Spleen (tissue), 11 donors: ENCODE data around the gene ICAM2. TPM values are rescaled to one million over a fixed set of nuclear protein-coding genes. Genes with fewer than 3 reads are reported as not detected.
"Not testable (repeated sequence)": the region's sequence is repeated elsewhere in the genome, so short reads cannot be mapped to it uniquely, and the experiment has no call there.

Experiments used
- DNase-seq: peaks from one replicate; pipeline ENCODE4 v3.0.0-alpha.2; 2020
- H3K27ac ChIP-seq, 8 donors: fragments of 200-600 bp; sonication (generic) in 7 of 8; 1 replicate in 4 of 8; 2 replicates in 4 of 8; pipeline versions ENCODE4 v1.5.0 to v1.8.0; 2016 to 2021; ENCODE audit warnings: inconsistent platforms in 4 of 8, mild to moderate bottlenecking in 4 of 8, moderate library complexity in 1 of 8
- H3K27me3 ChIP-seq, 7 donors: fragments of 200-600 bp; sonication (generic) in 6 of 7; replicated peaks in 1 of 7; 1 replicate in 4 of 7; 2 replicates in 3 of 7; pipeline versions ENCODE4 v1.5.0 to v1.8.0; 2016 to 2021; ENCODE audit warnings: inconsistent platforms in 3 of 7, mild to moderate bottlenecking in 1 of 7
- H3K36me3 ChIP-seq, 6 donors: fragments of 200-600 bp; sonication (generic) in 5 of 6; 1 replicate in 4 of 6; 2 replicates in 2 of 6; pipeline versions ENCODE4 v1.5.0 to v1.8.0; 2016 to 2021; ENCODE audit warnings: inconsistent platforms in 2 of 6
- H3K4me1 ChIP-seq, 6 donors: fragments of 200-600 bp; sonication (generic) in 5 of 6; 1 replicate in 3 of 6; 2 replicates in 3 of 6; pipeline versions ENCODE4 v1.5.0 to v1.8.0; 2016 to 2021; ENCODE audit warnings: inconsistent platforms in 3 of 6
- H3K4me3 ChIP-seq, 8 donors: fragments of 200-600 bp; sonication (generic) in 7 of 8; 1 replicate in 4 of 8; 2 replicates in 4 of 8; pipeline versions ENCODE4 v1.5.0 to v1.8.0; 2016 to 2021; ENCODE audit warnings: inconsistent platforms in 4 of 8, mild to moderate bottlenecking in 4 of 8, moderate library complexity in 2 of 8
- H3K9me3 ChIP-seq, 8 donors: fragments of 200-600 bp; sonication (generic) in 7 of 8; 1 replicate in 4 of 8; 2 replicates in 4 of 8; pipeline versions ENCODE4 v1.5.0 to v1.8.0; 2016 to 2021; ENCODE audit warnings: inconsistent platforms in 4 of 8
- POLR2A ChIP-seq, 3 donors: fragments of 450-650 bp; IDR thresholded peaks; one replicate each; pipeline ENCODE4 v1.5.1; 2017; ENCODE audit warnings: antibody characterized with exemption in 3 of 3, mild to moderate bottlenecking in 1 of 3
- POLR2AphosphoS5 ChIP-seq, 3 donors: sonication (generic); formaldehyde crosslinking; IDR thresholded peaks; one replicate each; pipeline ENCODE4 v1.5.1; 2017; ENCODE audit warnings: antibody characterized with exemption in 3 of 3
- WGBS, 5 donors: extraction: QIAGEN DNeasy Blood & Tissue Kit in 3 of 5; methylation state at CpG; one replicate each; pipeline versions ENCODE4 v1.1.5 to v1.1.7; 2013 to 2018; 5-methylcytosine and 5-hydroxymethylcytosine counted together
- intact Hi-C: fragments of 100-400 bp; cut with DNase I; formaldehyde crosslinking; loops from one replicate; pipeline ENCODE4 v1.15.0; 2023; ENCODE audit warnings: low total_unique reads
- polyA plus RNA-seq, 3 donors: library from polyadenylated mRNA; stranded (reverse); fragments of 200-250 nt; gene quantifications; one replicate each; pipeline ENCODE4 v1.2.1, GENCODE V29; 2013
- total RNA-seq, 7 donors: library from RNA; depleted of rRNA in 3 of 7; stranded (reverse); fragments of >200 nt in 3 of 7; fragmentation: NEBNext Ultra II Directional in 4 of 7; extraction: Animal tissue kit (Norgen Biotek cat#: 25700) in 4 of 7; gene quantifications; one replicate each; pipeline versions ENCODE4 v1.1.0 to v1.2.1, GENCODE V29; 2016 to 2021
- TF ChIP-seq, protein P1 (sequence below), 11 experiments: fragments of 200-600 bp in 7 of 11; fragments of 450-650 bp in 4 of 11; sonication (generic) in 4 of 11; IDR thresholded peaks in 8 of 11; conservative IDR thresholded peaks in 3 of 11; 1 replicate in 7 of 11; 2 replicates in 4 of 11; pipeline versions ENCODE4 v1.4.0 to v1.8.0; 2016 to 2021; ENCODE audit warnings: antibody characterized with exemption in 11 of 11, inconsistent platforms in 4 of 11, mild to moderate bottlenecking in 1 of 11
- donor health status: healthy with polysubstance abuse.
- donor health status: DM: no; HTN: no; CAD: no; lungs with moderate emphysema.
- donor health status: DM: no; HTN: no; CAD: no.
- donor health status: Bipolar disorder and iron deficiency.
- donor health status: healthy.
- donor health status: DM: no; HTN: no; CAD: no.
- donor health status: DM: yes; HTN: yes; CAD: no.

ICAM2 gene
- total and polyA plus RNA-seq, 10 donors = 79.2 to 412 (median 173) TPM

DNA sequence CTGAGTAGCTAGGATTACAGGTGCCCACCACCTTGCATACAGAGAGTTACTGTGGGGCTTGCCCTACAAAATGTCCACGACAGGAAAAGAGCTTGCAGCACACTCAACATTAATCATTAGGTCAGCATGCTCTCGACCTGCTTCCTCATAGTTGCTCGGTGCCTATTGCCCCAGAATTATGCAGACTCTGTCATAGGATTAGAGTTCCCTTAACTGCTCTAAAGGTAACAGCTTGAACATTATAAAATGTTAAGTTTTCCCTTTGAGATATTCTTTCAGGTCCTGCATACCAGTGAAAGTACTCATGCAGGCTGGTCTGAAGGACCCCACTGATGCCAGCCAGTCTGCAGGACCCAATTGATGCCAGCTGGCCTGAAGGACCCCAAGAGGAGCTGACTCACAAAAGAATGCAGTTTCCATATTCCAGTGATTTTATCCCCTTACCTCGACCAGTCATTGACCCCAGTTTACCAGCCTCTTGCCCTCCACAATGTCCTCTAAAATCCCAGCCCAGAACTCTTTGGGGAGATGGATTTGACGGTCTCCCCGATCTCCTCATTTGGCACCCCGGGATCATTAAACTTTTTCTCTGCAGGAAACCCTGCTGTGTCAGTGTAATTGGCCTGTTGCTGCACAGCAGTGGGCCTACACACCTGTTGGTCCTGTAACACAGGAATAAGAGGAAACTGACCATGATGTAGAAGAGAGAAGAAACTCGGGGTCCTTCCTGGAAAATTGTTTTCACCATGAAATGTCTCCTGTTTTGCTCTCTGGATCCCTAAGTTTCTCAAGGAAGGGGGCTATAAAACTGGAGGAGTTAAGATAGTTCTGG is 10.6 kb downstream of the ICAM2 start:
- TF ChIP-seq POLR2A (IDR thresholded peaks at IDR 0.05) (no peak), POLR2AphosphoS5 (IDR thresholded peaks at IDR 0.05) (peak in 1 of 3 donors; percentile 54)

DNA sequence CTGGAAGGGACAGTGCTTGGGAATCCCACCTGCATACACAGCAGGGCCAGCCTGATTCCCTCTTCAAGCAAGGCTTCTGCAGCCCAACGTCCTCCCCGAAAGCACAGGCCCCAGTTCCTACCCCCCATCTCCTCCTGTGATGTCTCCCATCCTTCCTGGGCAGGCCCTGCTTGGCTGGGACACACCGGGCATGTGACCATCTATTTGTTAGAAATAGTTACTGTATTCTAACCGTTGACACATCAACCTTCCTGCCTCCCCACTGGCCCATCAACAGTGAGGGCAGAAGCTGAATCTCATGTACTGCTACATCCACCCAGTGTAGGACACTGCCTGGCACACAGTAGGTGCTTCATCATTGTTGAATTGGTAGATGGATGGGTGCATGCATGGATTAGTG is 11.6 kb downstream of the ICAM2 start:
- Histone ChIP-seq H3K9me3 (no peaks in the 10 kb centered on the region), H3K4me1 (peaks cover 32 to 100% (median 75%) of the 10 kb centered on the region in 6 donors), H3K4me3 (no peak overlapping the region), H3K27me3 (no peaks in the 10 kb centered on the region), H3K36me3 (peaks cover 0 to 70% (median 18%) of the 10 kb centered on the region in 6 donors), H3K27ac (peak overlapping the region in 7 of 8 donors; percentile 56 to 89 (median 83))
- no peak for DNase-seq
- TF ChIP-seq POLR2AphosphoS5 (IDR thresholded peaks at IDR 0.05) = peak in 1 of 3 donors; percentile 11
- TF ChIP-seq, protein P1, sequence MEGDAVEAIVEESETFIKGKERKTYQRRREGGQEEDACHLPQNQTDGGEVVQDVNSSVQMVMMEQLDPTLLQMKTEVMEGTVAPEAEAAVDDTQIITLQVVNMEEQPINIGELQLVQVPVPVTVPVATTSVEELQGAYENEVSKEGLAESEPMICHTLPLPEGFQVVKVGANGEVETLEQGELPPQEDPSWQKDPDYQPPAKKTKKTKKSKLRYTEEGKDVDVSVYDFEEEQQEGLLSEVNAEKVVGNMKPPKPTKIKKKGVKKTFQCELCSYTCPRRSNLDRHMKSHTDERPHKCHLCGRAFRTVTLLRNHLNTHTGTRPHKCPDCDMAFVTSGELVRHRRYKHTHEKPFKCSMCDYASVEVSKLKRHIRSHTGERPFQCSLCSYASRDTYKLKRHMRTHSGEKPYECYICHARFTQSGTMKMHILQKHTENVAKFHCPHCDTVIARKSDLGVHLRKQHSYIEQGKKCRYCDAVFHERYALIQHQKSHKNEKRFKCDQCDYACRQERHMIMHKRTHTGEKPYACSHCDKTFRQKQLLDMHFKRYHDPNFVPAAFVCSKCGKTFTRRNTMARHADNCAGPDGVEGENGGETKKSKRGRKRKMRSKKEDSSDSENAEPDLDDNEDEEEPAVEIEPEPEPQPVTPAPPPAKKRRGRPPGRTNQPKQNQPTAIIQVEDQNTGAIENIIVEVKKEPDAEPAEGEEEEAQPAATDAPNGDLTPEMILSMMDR (IDR thresholded peaks at IDR 0.05 in 8 of 11, conservative IDR thresholded peaks at IDR 0.05 in 3 of 11) = no peak
- TF ChIP-seq POLR2A (IDR thresholded peaks at IDR 0.05) = no peak
- intact Hi-C loops = no loop called here
- 33 to 52% (median 46%) methylated on average over 4 of the region's 4 CpGs for WGBS, 5 donors

More for the DNA sequence above, 10.6 kb downstream of the ICAM2 start:
- Histone ChIP-seq H3K27ac (peak overlapping the region in 6 of 8 donors; percentile 60 to 89 (median 84)), H3K27me3 (no peaks in the 10 kb centered on the region), H3K4me3 (no peak overlapping the region), H3K4me1 (peaks cover 34 to 100% (median 78%) of the 10 kb centered on the region in 6 donors), H3K9me3 (no peaks in the 10 kb centered on the region), H3K36me3 (peaks cover 0 to 61% (median 9%) of the 10 kb centered on the region in 6 donors)
- WGBS, 5 donors = 54 to 67% (median 57%) methylated on average over 8 of the region's 8 CpGs
- intact Hi-C loops = no loop called here
- no peak for DNase-seq

DNA sequence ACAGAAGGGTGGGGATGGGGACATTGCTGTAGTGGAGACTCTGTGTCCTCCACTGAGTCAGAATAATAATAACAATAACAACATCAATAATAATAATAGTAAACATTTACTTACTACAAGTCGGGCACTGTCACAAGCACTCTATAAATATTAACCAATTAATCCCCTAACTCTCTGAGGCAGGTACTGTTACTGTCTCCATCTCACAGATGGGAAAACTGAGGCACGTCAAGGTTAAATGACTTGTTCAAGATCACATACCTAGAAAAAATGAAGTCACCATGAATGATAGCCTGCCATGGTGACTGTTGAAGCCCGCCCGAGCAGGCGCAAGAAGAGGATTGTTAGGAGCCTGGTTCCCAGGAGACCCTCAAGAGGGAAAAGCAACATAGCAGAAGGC is 12.1 kb downstream of the ICAM2 start:
- H3K27me3 ChIP-seq = no peaks in the 10 kb centered on the region
- TF ChIP-seq, protein P1 (IDR thresholded peaks at IDR 0.05 in 8 of 11, conservative IDR thresholded peaks at IDR 0.05 in 3 of 11) = no peak
- TF ChIP-seq POLR2AphosphoS5 (IDR thresholded peaks at IDR 0.05) (no peak), POLR2A (IDR thresholded peaks at IDR 0.05) (no peak)
- WGBS, 5 donors = 77 to 87% (median 78%) methylated on average over 5 of the region's 5 CpGs
- H3K4me3 ChIP-seq = no peak overlapping the region
- H3K9me3 ChIP-seq = no peaks in the 10 kb centered on the region
- peaks cover 31 to 100% (median 73%) of the 10 kb centered on the region in 6 donors for H3K4me1 ChIP-seq
- H3K36me3 ChIP-seq = peaks cover 0 to 75% (median 23%) of the 10 kb centered on the region in 6 donors
- intact Hi-C loops = no loop called here
- no peak for DNase-seq
- peak overlapping the region; percentile 17 to 89 (median 74) for H3K27ac ChIP-seq

DNA sequence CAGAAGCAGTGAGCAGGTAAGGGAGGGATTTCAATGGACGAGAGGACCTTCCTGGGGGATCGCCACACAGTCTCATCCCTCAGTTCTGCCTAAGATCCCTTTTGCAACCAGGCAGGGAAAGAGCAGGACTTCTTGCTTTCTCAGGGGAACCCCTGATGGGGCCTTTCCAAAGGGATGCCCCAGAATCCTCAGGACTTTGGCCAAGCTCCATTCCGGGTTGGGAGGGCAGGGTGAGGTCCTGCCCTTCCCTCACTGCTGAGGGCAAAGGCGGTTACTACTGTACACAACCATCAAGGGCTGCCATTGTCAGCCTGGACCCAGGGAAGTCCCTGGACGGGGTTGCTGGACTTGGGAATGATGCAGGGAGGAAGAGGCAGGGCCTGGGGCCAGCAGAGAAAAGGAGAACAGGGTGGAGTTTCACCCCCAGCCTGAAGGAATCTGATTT is 12.6 kb downstream of the ICAM2 start:
- peak overlapping the region; percentile 17 to 89 (median 74) for H3K27ac ChIP-seq
- no peaks in the 10 kb centered on the region for H3K27me3 ChIP-seq
- TF ChIP-seq, protein P1 (IDR thresholded peaks at IDR 0.05 in 8 of 11, conservative IDR thresholded peaks at IDR 0.05 in 3 of 11) = no peak
- no peak for TF ChIP-seq POLR2A (IDR thresholded peaks at IDR 0.05)
- TF ChIP-seq POLR2AphosphoS5 (IDR thresholded peaks at IDR 0.05) = peak in 2 of 3 donors; percentile 66 to 69
- peaks cover 31 to 100% (median 71%) of the 10 kb centered on the region in 6 donors for H3K4me1 ChIP-seq
- no peak overlapping the region for H3K4me3 ChIP-seq
- intact Hi-C loops = no loop called here
- peaks cover 0 to 80% (median 28%) of the 10 kb centered on the region in 6 donors for H3K36me3 ChIP-seq
- DNase-seq = no peak
- no peaks in the 10 kb centered on the region for H3K9me3 ChIP-seq
- WGBS, 5 donors = 60 to 78% (median 68%) methylated on average over 5 of the region's 5 CpGs

DNA sequence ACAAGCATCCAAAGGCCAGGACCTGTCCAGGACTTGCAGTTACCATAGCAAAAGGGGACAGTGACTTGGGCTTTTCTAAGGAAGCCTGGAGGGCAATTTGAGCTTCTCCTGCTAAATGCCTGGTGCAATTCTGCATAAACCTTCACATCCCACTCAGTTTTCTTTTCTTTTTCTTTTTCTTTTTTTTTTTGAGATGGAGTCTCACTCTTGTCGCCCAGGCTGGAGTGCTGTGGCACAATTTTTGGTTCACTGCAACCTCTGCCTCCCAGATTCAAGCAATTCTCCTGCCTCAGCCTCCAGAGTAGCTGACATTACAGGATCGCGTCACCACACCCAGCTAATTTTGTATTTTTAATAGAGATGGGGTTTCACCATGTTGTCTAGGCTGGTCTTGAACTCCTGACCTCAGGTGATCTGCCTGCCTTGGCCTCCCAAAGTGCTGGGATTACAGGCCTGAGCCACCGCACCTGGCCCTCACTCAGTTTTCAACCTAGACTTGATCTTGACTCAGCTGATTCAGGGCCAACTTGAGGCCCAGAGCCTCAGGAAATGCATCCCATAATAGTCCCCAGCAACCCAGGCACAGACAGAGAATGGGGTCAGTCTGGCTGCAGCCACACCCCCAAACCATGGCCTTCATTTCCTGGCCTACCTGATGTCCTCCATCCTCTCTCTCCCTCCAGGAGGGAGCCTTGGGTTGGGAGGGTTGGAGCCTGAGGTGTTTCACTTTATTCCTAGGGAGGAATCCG is 13.2 kb downstream of the ICAM2 start:
- H3K4me3 ChIP-seq, H3K9me3 ChIP-seq, intact Hi-C loops, H3K27me3 ChIP-seq: not testable (repeated sequence)
- peak overlapping the region; percentile 10 to 89 (median 74) for H3K27ac ChIP-seq
- H3K36me3 ChIP-seq = peaks cover 0 to 84% (median 33%) of the 10 kb centered on the region in 6 donors
- WGBS, 5 donors = 74 to 88% (median 85%) methylated on average over 5 of the region's 5 CpGs
- DNase-seq = peak; percentile 47
- peaks cover 31 to 100% (median 73%) of the 10 kb centered on the region in 6 donors for H3K4me1 ChIP-seq
